Neural cell (in vitro differentiated cells): ENCODE results near the gene GPR3.

ENCODE experiments used
- CTCF ChIP-seq: fragments of 450-650 bp; IDR thresholded peaks from 2 replicates; pipeline ENCODE4 v1.5.1; 2014; ENCODE audit warnings: antibody characterized with exemption, mild to moderate bottlenecking, moderate library complexity; ENCODE audit not compliant: poor library complexity, severe bottlenecking
- EP300 ChIP-seq: fragments of 450-650 bp; conservative IDR thresholded peaks from 2 replicates; pipeline ENCODE4 v1.6.1; 2014; ENCODE audit warnings: antibody characterized with exemption, mild to moderate bottlenecking, moderate library complexity; ENCODE audit not compliant: poor library complexity, severe bottlenecking
- EZH2 ChIP-seq: fragments of 200-600, 300-800 bp; shearing (Covaris generic), sonication (generic); IDR thresholded peaks from 2 replicates; pipeline ENCODE4 v1.6.1; 2014; ENCODE audit warnings: antibody characterized with exemption, low read length, borderline replicate concordance, mild to moderate bottlenecking; ENCODE audit not compliant: insufficient read depth, poor library complexity, severe bottlenecking
- POLR2AphosphoS5 ChIP-seq: IDR thresholded peaks from 2 replicates; pipeline ENCODE4 v1.6.1; 2012
- RAD21 ChIP-seq: fragments of 450-650 bp; conservative IDR thresholded peaks from 2 replicates; pipeline ENCODE4 v1.6.1; 2014; ENCODE audit warnings: antibody characterized with exemption, mild to moderate bottlenecking, moderate library complexity
- TF ChIP-seq, protein P1 (sequence below): IDR thresholded peaks from 2 replicates; pipeline ENCODE4 v1.6.1; 2012; ENCODE audit warnings: borderline replicate concordance

GRCh38 chr1:27439150-27439549, 46.7 kb downstream of the GPR3 start:
- TF ChIP-seq CTCF (no peak), EP300 (no peak), EZH2 (no peak), RAD21 (no peak), POLR2AphosphoS5 (no peak)
- TF ChIP-seq, protein P1, sequence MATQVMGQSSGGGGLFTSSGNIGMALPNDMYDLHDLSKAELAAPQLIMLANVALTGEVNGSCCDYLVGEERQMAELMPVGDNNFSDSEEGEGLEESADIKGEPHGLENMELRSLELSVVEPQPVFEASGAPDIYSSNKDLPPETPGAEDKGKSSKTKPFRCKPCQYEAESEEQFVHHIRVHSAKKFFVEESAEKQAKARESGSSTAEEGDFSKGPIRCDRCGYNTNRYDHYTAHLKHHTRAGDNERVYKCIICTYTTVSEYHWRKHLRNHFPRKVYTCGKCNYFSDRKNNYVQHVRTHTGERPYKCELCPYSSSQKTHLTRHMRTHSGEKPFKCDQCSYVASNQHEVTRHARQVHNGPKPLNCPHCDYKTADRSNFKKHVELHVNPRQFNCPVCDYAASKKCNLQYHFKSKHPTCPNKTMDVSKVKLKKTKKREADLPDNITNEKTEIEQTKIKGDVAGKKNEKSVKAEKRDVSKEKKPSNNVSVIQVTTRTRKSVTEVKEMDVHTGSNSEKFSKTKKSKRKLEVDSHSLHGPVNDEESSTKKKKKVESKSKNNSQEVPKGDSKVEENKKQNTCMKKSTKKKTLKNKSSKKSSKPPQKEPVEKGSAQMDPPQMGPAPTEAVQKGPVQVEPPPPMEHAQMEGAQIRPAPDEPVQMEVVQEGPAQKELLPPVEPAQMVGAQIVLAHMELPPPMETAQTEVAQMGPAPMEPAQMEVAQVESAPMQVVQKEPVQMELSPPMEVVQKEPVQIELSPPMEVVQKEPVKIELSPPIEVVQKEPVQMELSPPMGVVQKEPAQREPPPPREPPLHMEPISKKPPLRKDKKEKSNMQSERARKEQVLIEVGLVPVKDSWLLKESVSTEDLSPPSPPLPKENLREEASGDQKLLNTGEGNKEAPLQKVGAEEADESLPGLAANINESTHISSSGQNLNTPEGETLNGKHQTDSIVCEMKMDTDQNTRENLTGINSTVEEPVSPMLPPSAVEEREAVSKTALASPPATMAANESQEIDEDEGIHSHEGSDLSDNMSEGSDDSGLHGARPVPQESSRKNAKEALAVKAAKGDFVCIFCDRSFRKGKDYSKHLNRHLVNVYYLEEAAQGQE = no peak
